Cardiac muscle cell (in vitro differentiated cells and primary cell): Measurements from ENCODE around the gene EIF5B. TPM values are rescaled to one million over a fixed set of nuclear protein-coding genes. Genes with fewer than 3 reads are reported as not detected.

Experiments used
- DNase-seq, 2 donors: peaks; one replicate each; pipeline versions ENCODE4 v3.0.0 to v3.0.0-alpha.2; 2010 to 2017; ENCODE audit warnings: low read depth in 1 of 2, low spot score in 1 of 2
- H3K27ac ChIP-seq: fragments of 200-600 bp; sonication (generic); 2 replicates; pipeline ENCODE4 v1.5.1; 2016
- H3K27me3 ChIP-seq: fragments of 200-600 bp; sonication (generic); 2 replicates; pipeline ENCODE4 v1.6.0; 2016; ENCODE audit warnings: control low read depth
- H3K36me3 ChIP-seq: fragments of 200-600 bp; sonication (generic); 2 replicates; pipeline ENCODE4 v1.5.1; 2016; ENCODE audit warnings: control low read depth
- H3K4me1 ChIP-seq: fragments of 200-600 bp; sonication (generic); 2 replicates; pipeline ENCODE4 v1.8.1; 2017; ENCODE audit warnings: low read depth, mild to moderate bottlenecking, mixed run types
- H3K4me3 ChIP-seq: fragments of 200-600 bp; sonication (generic); 2 replicates; pipeline ENCODE4 v1.5.1; 2016; ENCODE audit warnings: mild to moderate bottlenecking
- H3K9me3 ChIP-seq: fragments of 200-600 bp; sonication (generic); 2 replicates; pipeline ENCODE4 v1.5.1; 2017; ENCODE audit warnings: low read depth, mild to moderate bottlenecking, control low read depth
- CTCF ChIP-seq: IDR thresholded peaks from 2 replicates; pipeline ENCODE4 v1.5.1; 2012; ENCODE audit warnings: low read depth, mild to moderate bottlenecking, low read length
- polyA plus RNA-seq: library from polyadenylated mRNA; unstranded; fragments of >200 nt; fragmentation: Nextera tagmentation; extraction: Ambion mirVana; gene quantifications from 2 replicates; pipeline ENCODE4 v1.2.1, GENCODE V29; 2016
- total RNA-seq: library from RNA; depleted of rRNA; stranded (reverse); fragments of >200 nt; gene quantifications from 2 replicates; pipeline ENCODE4 v1.2.3, GENCODE V29; 2016

The EIF5B gene
- total and polyA plus RNA-seq, 2 experiments from 2014 or later = 14.5 to 25.2 TPM

- no peaks in the 10 kb centered on the region for H3K27me3 ChIP-seq
- no peak for TF ChIP-seq CTCF
- no peak for DNase-seq
- no peak overlapping the region for H3K27ac ChIP-seq
- H3K36me3 ChIP-seq = peaks cover 58% of the 10 kb centered on the region
- no peaks in the 10 kb centered on the region for H3K9me3 ChIP-seq
- peaks cover 16% of the 10 kb centered on the region for H3K4me1 ChIP-seq
- H3K4me3 ChIP-seq = no peak overlapping the region
Observed at GRCh38 chr2:99417396-99417795, 80.2 kb downstream of the EIF5B start.

- DNase-seq = peak in 1 of 2 donors; percentile 49
- no peak for TF ChIP-seq CTCF
- peaks cover 58% of the 10 kb centered on the region for H3K36me3 ChIP-seq
Observed at GRCh38 chr2:99420031-99420430, 82.8 kb downstream of the EIF5B start.

GRCh38 chr2:99420751-99421299 lies 83.6 kb downstream of the EIF5B start:
- Histone ChIP-seq H3K4me1 (peaks cover 29% of the 10 kb centered on the region), H3K27ac (peak overlapping the region; percentile 73), H3K36me3 (peaks cover 52% of the 10 kb centered on the region), H3K4me3 (no peak overlapping the region), H3K9me3 (no peaks in the 10 kb centered on the region), H3K27me3 (no peaks in the 10 kb centered on the region)
- DNase-seq = peak; percentile 12 to 51
- no peak for TF ChIP-seq CTCF

More at GRCh38 chr2:99420031-99420430, 82.8 kb downstream of the EIF5B start:
- Histone ChIP-seq H3K4me1 (peaks cover 29% of the 10 kb centered on the region), H3K27me3 (no peaks in the 10 kb centered on the region), H3K9me3 (no peaks in the 10 kb centered on the region), H3K27ac (no peak overlapping the region), H3K4me3 (no peak overlapping the region)

- Histone ChIP-seq H3K4me1 (peaks cover 29% of the 10 kb centered on the region), H3K27me3 (no peaks in the 10 kb centered on the region), H3K36me3 (peaks cover 45% of the 10 kb centered on the region), H3K9me3 (no peaks in the 10 kb centered on the region), H3K27ac (peak overlapping the region; percentile 73), H3K4me3 (no peak overlapping the region)
- no peak for TF ChIP-seq CTCF
- DNase-seq = peak in 1 of 2 donors; percentile 55
Observed at GRCh38 chr2:99421469-99421868, 84.3 kb downstream of the EIF5B start.

- Histone ChIP-seq H3K9me3 (no peaks in the 10 kb centered on the region), H3K36me3 (peaks cover 45% of the 10 kb centered on the region), H3K27me3 (no peaks in the 10 kb centered on the region), H3K27ac (peak overlapping the region; percentile 73), H3K4me1 (peaks cover 29% of the 10 kb centered on the region), H3K4me3 (no peak overlapping the region)
- TF ChIP-seq CTCF = no peak
- DNase-seq = no peak
Observed at GRCh38 chr2:99422599-99422998, 85.4 kb downstream of the EIF5B start.
